ENCODE results near the gene PGLYRP3.

- TF ChIP-seq, protein P1, sequence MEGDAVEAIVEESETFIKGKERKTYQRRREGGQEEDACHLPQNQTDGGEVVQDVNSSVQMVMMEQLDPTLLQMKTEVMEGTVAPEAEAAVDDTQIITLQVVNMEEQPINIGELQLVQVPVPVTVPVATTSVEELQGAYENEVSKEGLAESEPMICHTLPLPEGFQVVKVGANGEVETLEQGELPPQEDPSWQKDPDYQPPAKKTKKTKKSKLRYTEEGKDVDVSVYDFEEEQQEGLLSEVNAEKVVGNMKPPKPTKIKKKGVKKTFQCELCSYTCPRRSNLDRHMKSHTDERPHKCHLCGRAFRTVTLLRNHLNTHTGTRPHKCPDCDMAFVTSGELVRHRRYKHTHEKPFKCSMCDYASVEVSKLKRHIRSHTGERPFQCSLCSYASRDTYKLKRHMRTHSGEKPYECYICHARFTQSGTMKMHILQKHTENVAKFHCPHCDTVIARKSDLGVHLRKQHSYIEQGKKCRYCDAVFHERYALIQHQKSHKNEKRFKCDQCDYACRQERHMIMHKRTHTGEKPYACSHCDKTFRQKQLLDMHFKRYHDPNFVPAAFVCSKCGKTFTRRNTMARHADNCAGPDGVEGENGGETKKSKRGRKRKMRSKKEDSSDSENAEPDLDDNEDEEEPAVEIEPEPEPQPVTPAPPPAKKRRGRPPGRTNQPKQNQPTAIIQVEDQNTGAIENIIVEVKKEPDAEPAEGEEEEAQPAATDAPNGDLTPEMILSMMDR (IDR thresholded peaks at IDR 0.05), result no peak
- TF ChIP-seq EP300 (IDR thresholded peaks at IDR 0.05), result no peak
Measured at GRCh38 chr1:153293851-153294250, 18.9 kb downstream of the PGLYRP3 start.

Data from ovary (tissue), 3 donors.